Measurements from ENCODE around the gene OGDH.
"Not testable (repeated sequence)": the region's sequence is repeated elsewhere in the genome, so short reads cannot be mapped to it uniquely, and the experiment has no call there.

The OGDH gene

DNA sequence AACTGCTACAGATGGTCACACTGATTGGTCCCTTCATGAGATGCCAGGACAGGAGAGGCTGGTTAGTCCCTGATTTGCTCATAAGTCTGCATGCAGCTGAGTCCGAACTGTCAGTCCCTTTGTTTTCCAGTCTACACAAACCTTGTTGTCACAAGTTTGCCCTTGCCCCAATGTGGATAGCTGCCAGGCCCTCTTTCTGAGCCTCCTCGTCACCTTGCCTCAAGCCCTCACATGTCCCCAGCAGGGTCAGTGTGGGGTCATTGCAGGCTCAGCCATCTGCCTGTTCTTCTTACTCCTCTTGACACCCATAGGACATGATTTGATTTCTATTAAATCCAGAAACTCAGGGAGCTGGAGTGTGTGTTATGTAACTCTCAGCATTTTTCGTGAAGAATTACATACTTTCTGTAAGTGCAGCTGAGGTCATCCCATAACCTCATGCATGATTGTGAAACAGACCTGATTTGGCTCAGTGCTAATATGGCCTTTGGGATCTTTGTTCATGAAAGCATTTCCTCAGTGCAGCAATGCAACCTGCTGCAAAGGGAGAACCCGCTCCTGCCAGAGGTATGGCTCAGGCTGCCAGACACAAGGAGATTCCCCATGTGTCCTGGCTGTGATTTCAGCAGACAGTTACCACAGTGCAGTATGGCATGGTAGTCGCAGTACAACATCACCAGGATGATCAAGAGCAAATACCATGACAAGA lies 72.2 kb downstream of the OGDH start:
- DNase-seq = no peak

DNA sequence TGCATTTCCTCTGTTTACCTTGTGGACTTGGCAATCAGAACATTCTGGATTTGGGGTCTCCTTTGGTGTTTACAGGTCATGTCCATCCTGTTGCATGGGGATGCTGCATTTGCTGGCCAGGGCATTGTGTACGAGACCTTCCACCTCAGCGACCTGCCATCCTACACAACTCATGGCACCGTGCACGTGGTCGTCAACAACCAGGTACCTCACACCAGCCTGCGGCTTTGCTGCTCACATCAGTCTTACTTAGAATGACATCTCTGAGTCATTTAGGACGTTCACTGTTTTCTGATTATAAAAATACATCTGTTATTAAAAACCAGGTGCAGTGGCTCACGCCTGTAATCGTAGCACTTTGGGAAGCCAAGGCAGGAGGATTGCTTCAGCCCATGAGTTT lies 75.2 kb downstream of the OGDH start:
- DNase-seq = no peak

- no peak for DNase-seq
Observed at GRCh38 chr7:44685723-44686122, 79.3 kb downstream of the OGDH start.

GRCh38 chr7:44689427-44689826 lies 83.0 kb downstream of the OGDH start:
- no peak for DNase-seq

GRCh38 chr7:44693641-44694313 lies 87.3 kb downstream of the OGDH start:
- no peak for DNase-seq

- DNase-seq = no peak
Observed at GRCh38 chr7:44694326-44694725, 87.9 kb downstream of the OGDH start.

- no peak for DNase-seq
Observed at GRCh38 chr7:44694766-44695165, 88.3 kb downstream of the OGDH start.

DNA sequence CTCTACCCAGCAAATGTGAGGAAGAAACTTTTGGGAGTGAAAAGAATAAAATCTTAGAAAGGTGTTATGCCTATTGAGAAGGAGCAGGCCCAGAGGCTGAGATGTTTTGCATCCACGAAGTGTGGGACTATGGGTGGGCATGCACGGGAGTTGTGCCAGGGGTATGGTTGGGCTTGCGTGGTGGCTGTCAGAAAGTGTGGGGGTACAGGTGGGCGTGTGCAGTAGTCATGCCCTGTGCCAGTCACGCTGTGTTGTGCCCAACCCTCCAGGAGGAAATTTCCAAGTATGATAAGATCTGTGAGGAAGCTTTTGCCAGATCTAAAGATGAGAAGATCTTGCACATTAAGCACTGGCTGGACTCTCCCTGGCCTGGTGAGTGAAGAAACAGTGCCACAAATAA lies 89.3 kb downstream of the OGDH start:
- no peak for DNase-seq

- DNase-seq = no peak
Observed at GRCh38 chr7:44696728-44697127, 90.3 kb downstream of the OGDH start.

DNA sequence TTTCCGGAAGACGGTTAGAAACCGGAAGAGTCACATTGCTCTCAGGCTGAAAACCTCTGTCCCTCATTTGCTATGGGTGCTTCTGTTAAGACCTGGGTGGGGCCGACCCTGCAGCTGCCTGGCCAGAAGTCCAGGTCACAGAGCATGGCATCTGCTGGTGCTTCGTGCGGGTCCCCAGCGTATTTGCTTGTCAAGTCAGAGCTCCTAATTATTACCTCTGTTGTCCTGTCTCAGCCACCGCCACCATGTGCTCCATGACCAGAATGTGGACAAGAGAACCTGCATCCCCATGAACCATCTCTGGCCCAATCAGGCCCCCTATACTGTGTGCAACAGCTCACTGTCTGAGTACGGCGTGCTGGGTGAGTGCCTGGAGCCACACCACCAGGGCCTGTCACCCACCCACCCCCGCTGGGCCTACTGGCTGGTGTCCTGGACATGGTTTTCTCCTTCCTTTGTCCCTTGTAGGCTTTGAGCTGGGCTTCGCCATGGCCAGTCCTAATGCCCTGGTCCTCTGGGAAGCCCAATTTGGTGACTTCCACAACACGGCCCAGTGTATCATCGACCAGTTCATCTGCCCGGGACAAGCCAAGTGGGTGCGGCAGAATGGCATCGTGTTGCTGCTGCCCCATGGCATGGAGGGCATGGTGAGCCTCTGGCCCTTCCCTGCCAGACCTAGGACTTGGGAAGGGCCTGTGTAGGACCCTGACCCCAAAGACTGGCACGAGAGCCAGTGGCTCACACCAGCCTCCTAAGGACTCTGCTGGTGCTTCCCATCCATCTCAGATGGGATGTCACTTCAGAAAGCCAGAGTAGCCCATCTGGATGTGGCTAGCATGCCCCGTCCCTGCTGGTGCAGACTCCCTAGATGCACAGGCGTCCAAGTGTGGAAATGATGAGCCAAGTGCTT lies 91.0 kb downstream of the OGDH start:
- no peak for DNase-seq

DNA sequence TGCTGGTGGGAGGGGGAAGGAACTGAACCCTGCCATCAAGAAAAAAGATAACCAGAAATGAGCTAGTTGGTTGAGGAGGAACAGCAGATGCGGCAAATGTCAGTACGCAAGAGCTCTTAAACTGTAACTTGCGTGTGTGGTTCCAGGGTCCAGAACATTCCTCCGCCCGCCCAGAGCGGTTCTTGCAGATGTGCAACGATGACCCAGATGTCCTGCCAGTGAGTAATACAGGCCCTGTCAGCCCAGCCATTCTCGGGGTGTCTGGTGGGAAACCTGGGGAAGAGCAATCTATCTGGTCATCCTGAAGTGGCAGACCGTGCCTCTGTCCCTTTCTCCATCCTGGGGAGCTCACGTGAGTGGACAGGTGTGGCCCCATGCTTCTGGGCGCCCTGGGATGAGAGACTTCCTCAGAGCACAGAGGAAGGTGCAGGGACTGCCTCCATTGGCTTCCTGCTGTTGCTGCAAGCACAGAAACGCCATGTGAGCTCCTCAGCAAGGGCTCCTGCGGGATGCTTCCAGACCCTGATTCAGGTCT lies 91.7 kb downstream of the OGDH start:
- DNase-seq = no peak

GRCh38 chr7:44699598-44699997 lies 93.2 kb downstream of the OGDH start:
- DNase-seq = not testable (repeated sequence)

DNA sequence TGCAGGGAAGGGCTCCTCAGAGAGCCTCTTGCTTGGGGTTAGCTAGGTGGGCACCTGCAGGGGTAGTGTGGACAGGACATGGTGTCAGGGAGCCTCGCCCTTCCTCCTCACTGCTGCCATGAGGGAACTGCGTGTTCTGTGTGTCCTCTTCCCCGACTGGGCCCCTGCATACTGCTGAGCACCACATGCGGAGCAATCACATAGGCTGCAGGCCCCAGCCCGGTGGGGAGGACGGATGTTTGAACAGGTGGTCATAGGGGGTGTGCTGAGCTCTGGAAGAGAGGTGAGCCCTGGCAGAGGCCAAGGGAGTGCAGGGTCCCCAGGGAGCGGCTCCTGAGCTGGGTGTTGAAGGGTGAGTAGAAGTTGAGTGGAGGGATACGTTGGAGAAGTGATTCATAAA lies 93.9 kb downstream of the OGDH start:
- DNase-seq = no peak

GRCh38 chr7:44703391-44703790 lies 97.0 kb downstream of the OGDH start:
- not testable (repeated sequence) for DNase-seq

DNA sequence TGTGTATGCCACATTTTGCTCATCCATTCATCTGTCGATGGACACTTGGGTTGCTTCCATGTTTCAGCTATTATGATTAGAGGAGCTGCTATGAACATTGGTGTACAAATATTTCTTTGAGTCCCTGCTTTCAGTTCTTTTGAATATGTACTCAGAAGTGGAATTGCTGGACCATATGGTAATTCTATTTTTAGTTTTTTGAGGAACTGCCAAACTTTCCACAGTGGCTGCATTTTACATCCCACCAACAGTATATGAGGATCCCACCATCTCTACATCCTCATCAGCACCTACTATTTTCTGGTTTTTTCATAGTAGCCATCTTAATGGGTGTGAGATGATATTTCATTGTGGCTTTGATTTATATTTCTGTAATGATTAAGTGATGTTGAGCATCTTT lies 97.5 kb downstream of the OGDH start:
- DNase-seq = no peak

DNA sequence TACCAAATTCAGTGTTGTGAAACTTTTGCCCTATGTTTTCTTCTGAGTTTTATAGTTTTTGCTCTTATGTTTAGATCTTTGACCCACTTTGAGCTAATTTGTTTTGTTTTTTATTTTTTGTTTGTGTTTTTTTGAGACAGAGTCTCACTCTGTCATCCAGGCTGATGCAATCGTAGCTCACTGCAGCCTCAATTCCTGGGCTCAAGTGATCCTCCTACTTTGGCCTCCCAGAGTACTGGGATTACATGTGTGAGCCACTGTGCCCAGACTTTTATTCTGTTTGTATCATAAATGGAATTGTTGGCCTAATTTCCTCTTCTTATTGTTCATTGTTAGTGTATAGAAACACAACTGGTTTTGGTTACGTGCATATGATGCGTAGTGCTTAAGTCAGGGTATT lies 99.0 kb downstream of the OGDH start:
- no peak for DNase-seq

DNA sequence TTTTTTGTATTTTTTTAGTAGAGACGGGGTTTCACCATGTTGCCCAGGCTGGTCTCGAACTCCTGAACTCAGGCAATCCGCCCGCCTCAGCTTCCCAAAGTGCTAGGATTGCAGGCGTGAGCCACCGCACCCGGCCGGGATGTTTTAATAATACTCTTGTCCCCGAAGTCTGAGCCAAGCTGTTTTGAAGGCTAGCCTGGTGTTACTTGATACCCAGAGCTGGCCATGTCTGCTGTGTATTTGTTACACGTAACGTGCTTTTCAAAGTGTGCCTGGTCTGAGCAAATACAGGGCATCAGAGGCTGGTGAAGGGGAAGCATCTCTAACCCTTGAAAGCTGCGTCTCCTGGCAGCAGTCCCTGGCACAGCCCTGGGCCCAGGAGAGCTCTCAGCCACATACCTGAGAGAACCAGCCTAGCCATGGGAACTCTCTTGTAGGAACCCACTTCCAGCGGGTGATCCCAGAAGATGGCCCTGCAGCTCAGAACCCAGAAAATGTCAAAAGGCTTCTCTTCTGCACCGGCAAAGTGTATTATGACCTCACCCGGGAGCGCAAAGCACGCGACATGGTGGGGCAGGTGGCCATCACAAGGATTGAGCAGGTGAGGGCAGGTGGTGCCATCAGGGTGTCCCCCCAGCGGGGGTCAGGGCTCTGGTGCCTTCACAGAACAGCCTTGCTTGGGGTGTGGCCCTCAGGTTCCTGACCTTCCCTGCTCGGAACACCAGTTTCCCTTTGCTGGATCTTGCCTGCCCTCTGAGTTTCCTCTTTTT lies 100.5 kb downstream of the OGDH start:
- no peak for DNase-seq

DNA sequence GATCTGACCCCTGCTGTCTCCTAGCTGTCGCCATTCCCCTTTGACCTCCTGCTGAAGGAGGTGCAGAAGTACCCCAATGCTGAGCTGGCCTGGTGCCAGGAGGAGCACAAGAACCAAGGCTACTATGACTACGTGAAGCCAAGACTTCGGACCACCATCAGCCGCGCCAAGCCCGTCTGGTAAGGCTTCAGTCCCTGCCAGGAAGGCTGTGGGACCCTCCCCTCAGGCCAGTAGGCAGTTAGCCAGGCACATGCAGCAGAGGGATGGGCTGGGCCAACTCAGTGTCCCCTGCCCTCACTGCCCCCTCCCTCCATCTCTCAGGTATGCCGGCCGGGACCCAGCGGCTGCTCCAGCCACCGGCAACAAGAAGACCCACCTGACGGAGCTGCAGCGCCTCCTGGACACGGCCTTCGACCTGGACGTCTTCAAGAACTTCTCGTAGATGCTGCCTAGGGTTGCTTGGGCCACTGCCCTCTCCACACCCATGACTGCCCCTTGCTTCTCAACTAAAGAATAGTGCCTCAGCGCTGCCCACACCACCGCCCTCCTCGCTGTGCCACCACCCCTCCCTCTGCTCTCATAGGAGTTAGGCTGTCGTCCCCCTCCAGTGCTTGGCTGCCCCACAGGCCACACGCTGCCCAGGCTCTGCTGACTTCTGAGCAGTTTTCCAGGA lies 101.3 kb downstream of the OGDH start:
- DNase-seq = no peak

GRCh38 chr7:44709011-44709915 lies 102.8 kb downstream of the OGDH start:
- DNase-seq = no peak

- no peak for DNase-seq
Observed at GRCh38 chr7:44709945-44710596, 103.6 kb downstream of the OGDH start.

All from cortex of kidney (tissue), 1 donor.